Lung (tissue), 12 donors: ENCODE measurements around the gene MAEA. TPM values are rescaled to one million over a fixed set of nuclear protein-coding genes. Genes with fewer than 3 reads are reported as not detected.

Experiments used
- ATAC-seq: fragments of 200-7000 bp; cut with Tn5 transposase; one replicate; pipeline ENCODE4 v1.9.1; 2020; ENCODE audit warnings: moderate number of reproducible peaks; ENCODE audit not compliant: insufficient read depth, low FRiP score
- DNase-seq, 3 donors: peaks; one replicate each; pipeline ENCODE4 v3.0.0-alpha.2; 2013 to 2017
- H3K27ac ChIP-seq, 2 donors: one replicate each; pipeline ENCODE4 v1.5.1; 2013; ENCODE audit warnings: mild to moderate bottlenecking in 2 of 2, moderate library complexity in 2 of 2, control low read depth in 1 of 2, inconsistent platforms in 1 of 2, low read depth in 1 of 2, low read length in 1 of 2
- H3K27me3 ChIP-seq, 3 donors: one replicate each; pipeline ENCODE4 v1.5.1; 2013; ENCODE audit warnings: low read length in 2 of 3; ENCODE audit not compliant: control insufficient read depth in 3 of 3, insufficient read depth in 3 of 3
- H3K36me3 ChIP-seq, 4 donors: one replicate each; pipeline ENCODE4 v1.5.1; 2013; ENCODE audit warnings: low read length in 4 of 4, mild to moderate bottlenecking in 1 of 4, moderate library complexity in 1 of 4; ENCODE audit not compliant: control insufficient read depth in 4 of 4, insufficient read depth in 4 of 4
- H3K4me1 ChIP-seq, 5 donors: one replicate each; pipeline ENCODE4 v1.5.1; 2013; ENCODE audit warnings: low read length in 5 of 5, mild to moderate bottlenecking in 2 of 5, moderate library complexity in 1 of 5; ENCODE audit not compliant: control insufficient read depth in 5 of 5, insufficient read depth in 5 of 5
- H3K4me3 ChIP-seq: one replicate; pipeline ENCODE4 v1.5.1; 2013; ENCODE audit warnings: mild to moderate bottlenecking, control low read depth, moderate library complexity
- H3K9ac ChIP-seq, 2 donors: one replicate each; pipeline ENCODE4 v1.5.1; 2013; ENCODE audit warnings: low read length in 2 of 2, control low read depth in 1 of 2; ENCODE audit not compliant: insufficient read depth in 1 of 2
- H3K9me3 ChIP-seq, 4 donors: one replicate each; pipeline ENCODE4 v1.5.1; 2013; ENCODE audit warnings: low read length in 3 of 4, mild to moderate bottlenecking in 1 of 4, moderate library complexity in 1 of 4; ENCODE audit not compliant: control insufficient read depth in 4 of 4, insufficient read depth in 3 of 4
- CTCF ChIP-seq: IDR thresholded peaks from 2 replicates; pipeline ENCODE4 v1.5.1; 2012; ENCODE audit warnings: mild to moderate bottlenecking; ENCODE audit errors: control extremely low read depth, extremely low read depth
- WGBS, 2 donors: extraction: QIAGEN DNeasy Blood & Tissue Kit; methylation state at CpG; one replicate each; pipeline ENCODE4 v1.1.7; 2013; 5-methylcytosine and 5-hydroxymethylcytosine counted together
- polyA plus RNA-seq, 2 donors: library from polyadenylated mRNA; stranded (reverse); fragments of 200-250 nt; gene quantifications; one replicate each; pipeline ENCODE4 v1.2.1, GENCODE V29; 2013
- total RNA-seq, 2 donors: library from RNA; depleted of rRNA in 1 of 2; stranded (reverse); fragments of >200 nt in 1 of 2; gene quantifications; one replicate each; pipeline ENCODE4 v1.2.1, GENCODE V29; 2014 to 2021
- donor health status: control.
- donor health status: control.
- donor health status: Bipolar disorder and iron deficiency.
- donor health status: healthy.
- donor health status: DM: yes; HTN: yes; CAD: no.

MAEA gene
- total and polyA plus RNA-seq, 4 donors: 39.7 to 67.4 (median 60.8) TPM

GRCh38 chr4:1255699-1256098 is 34.0 kb upstream of the MAEA start:
- DNase-seq: no peak
- Histone ChIP-seq H3K9me3 (peaks cover 0 to 30% (median 2%) of the 10 kb centered on the region in 4 donors), H3K4me3 (no peak overlapping the region), H3K4me1 (peaks cover 0 to 7% (median 0%) of the 10 kb centered on the region in 5 donors), H3K27me3 (no peaks in the 10 kb centered on the region), H3K36me3 (peaks cover 0 to 24% (median 4%) of the 10 kb centered on the region in 4 donors), H3K9ac (no peak overlapping the region), H3K27ac (no peak overlapping the region)
- no peak for TF ChIP-seq CTCF
- ATAC-seq: no peak
- WGBS, 2 donors: 94 to 99% methylated on average over 2 of the region's 2 CpGs

- Histone ChIP-seq H3K4me1 (no peaks in the 10 kb centered on the region), H3K9me3 (peaks cover 0 to 27% (median under 1%) of the 10 kb centered on the region in 4 donors), H3K27me3 (no peaks in the 10 kb centered on the region), H3K36me3 (peaks cover 0 to under 1% (median 0%) of the 10 kb centered on the region in 4 donors), H3K4me3 (no peak overlapping the region), H3K27ac (no peak overlapping the region), H3K9ac (no peak overlapping the region)
- ATAC-seq (no peak), DNase-seq (no peak)
- WGBS, 2 donors: 68 to 92% methylated on average over 2 of the region's 2 CpGs
- TF ChIP-seq CTCF: no peak
These were observed 31.2 kb upstream of the MAEA start for GRCh38 chr4:1258457-1258856.

DNA sequence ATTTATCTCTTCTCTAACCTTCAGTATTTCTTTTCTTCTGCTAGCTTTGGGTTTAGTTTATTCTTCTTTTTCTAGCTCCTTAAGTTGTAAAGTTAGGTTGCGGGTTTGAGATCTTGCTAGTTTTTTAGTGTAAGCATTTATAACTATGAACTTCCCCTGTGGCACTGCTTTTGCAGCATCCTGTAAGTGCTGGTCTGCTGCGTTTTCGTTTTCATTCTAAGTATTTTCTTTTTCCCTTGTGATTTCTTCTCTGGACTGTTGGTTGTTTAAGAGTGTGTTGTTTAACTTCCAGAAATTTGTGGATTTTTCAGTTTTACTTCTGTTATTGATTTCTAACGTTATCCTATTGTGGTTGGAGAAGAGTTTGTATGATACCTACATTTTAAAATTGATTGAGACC is 29.7 kb upstream of the MAEA start:
- WGBS, 2 donors: 88% methylated on average over 4 of the region's 4 CpGs
- H3K9me3 ChIP-seq: peaks cover 0 to 21% (median under 1%) of the 10 kb centered on the region in 4 donors
- no peak overlapping the region for H3K4me3 ChIP-seq
- TF ChIP-seq CTCF: no peak
- no peak overlapping the region for H3K27ac ChIP-seq
- ATAC-seq (no peak), DNase-seq (no peak)
- no peak overlapping the region for H3K9ac ChIP-seq
- H3K27me3 ChIP-seq: no peaks in the 10 kb centered on the region
- H3K4me1 ChIP-seq: no peaks in the 10 kb centered on the region
- no peaks in the 10 kb centered on the region for H3K36me3 ChIP-seq
